Omental fat pad (tissue), 4 donors: Measurements from ENCODE around the gene CACNA1G. TPM values are rescaled to one million over a fixed set of nuclear protein-coding genes. Genes with fewer than 3 reads are reported as not detected.
A peak's percentile ranks its signal among the peaks of the same experiment; 100 is the strongest.

Source experiments
- ATAC-seq: fragments of 150-250 bp; one replicate; pipeline ENCODE4 v1.9.1; 2016; ENCODE audit warnings: mild to moderate bottlenecking, moderate library complexity; ENCODE audit not compliant: low FRiP score
- DNase-seq: peaks from one replicate; pipeline ENCODE4 v3.0.0-alpha.2; 2019; ENCODE audit warnings: low spot score
- CTCF ChIP-seq, 3 donors: fragments of 450-650 bp; IDR thresholded peaks; one replicate each; pipeline ENCODE4 v1.5.1; 2016 to 2017; ENCODE audit warnings: antibody characterized with exemption in 3 of 3, mild to moderate bottlenecking in 3 of 3, moderate library complexity in 2 of 3
- total RNA-seq, 4 donors: library from RNA; depleted of rRNA; stranded (reverse); fragments of >200 nt; gene quantifications; one replicate each; pipeline ENCODE4 v1.1.0, GENCODE V29; 2016

CACNA1G gene
- total RNA-seq, 4 donors from 2014 or later: 0.32 to 3.8 (median 1.2) TPM

GRCh38 chr17:50675627-50676026 lies 115.1 kb downstream of the CACNA1G start:
- DNase-seq (peak; percentile 16), ATAC-seq (no peak)
- TF ChIP-seq CTCF (IDR thresholded peaks at IDR 0.05): no peak

GRCh38 chr17:50676065-50676975 lies 115.8 kb downstream of the CACNA1G start:
- peak; percentile 8 for DNase-seq
- no peak for ATAC-seq

More at GRCh38 chr17:50676065-50676975, 115.8 kb downstream of the CACNA1G start:
- no peak for TF ChIP-seq CTCF (IDR thresholded peaks at IDR 0.05)

Other genes starting within 250 kb of the CACNA1G start
- 10 to 100 TPM in 3 of 4 donors, 1 to 10 TPM in 1; 8.4 to 23.2 (median 16.5) TPM for gene XYLT2, start 214.6 kb upstream of the CACNA1G start, total RNA-seq
- gene MRPL27, start 187.5 kb upstream of the CACNA1G start, total RNA-seq: 10 to 100 TPM; 48.9 to 71.0 (median 61.7) TPM
- 1 to 10 TPM in 1 of 4 donors, not detected in 3; 1.1 TPM for gene EME1, start 187.5 kb upstream of the CACNA1G start, total RNA-seq
- 100 to 1,000 TPM in 3 of 4 donors, 10 to 100 TPM in 1; 53.6 to 193 (median 102) TPM for gene LRRC59, start 163.2 kb upstream of the CACNA1G start, total RNA-seq
- 100 to 1,000 TPM in 1 of 4 donors, 10 to 100 TPM in 3; 36.6 to 140 (median 65.3) TPM for gene ACSF2, start 134.5 kb upstream of the CACNA1G start, total RNA-seq
- not detected for gene CHAD, start 91.8 kb upstream of the CACNA1G start, total RNA-seq
- 10 to 100 TPM; 18.7 to 25.9 (median 23.4) TPM for gene RSAD1, start 81.9 kb upstream of the CACNA1G start, total RNA-seq
- 1 to 10 TPM in 2 of 4 donors, under 1 TPM in 1, not detected in 1; 0.36 to 1.9 (median 1.0) TPM for gene MYCBPAP, start 52.3 kb upstream of the CACNA1G start, total RNA-seq
- gene EPN3, start 28.0 kb upstream of the CACNA1G start, total RNA-seq: not detected
- 10 to 100 TPM; 42.8 to 65.1 (median 49.4) TPM for gene SPATA20, start 13.5 kb upstream of the CACNA1G start, total RNA-seq
- gene ABCC3, start 74.2 kb downstream of the CACNA1G start, total RNA-seq: 10 to 100 TPM in 2 of 4 donors, 1 to 10 TPM in 2; 2.8 to 19.9 (median 11.1) TPM
- gene ANKRD40, start 147.2 kb downstream of the CACNA1G start, total RNA-seq: 10 to 100 TPM; 55.7 to 82.4 (median 61.8) TPM
- gene LUC7L3, start 158.9 kb downstream of the CACNA1G start, total RNA-seq: 10 to 100 TPM; 44.2 to 88.7 (median 55.2) TPM
- gene ANKRD40CL, start 206.8 kb downstream of the CACNA1G start, total RNA-seq: not detected